GM19463 (cell line): ENCODE data around the gene NGF.
"Not testable (repeated sequence)": the region's sequence is repeated elsewhere in the genome, so short reads cannot be mapped to it uniquely, and the experiment has no call there.

ENCODE experiments used
- ATAC-seq: cut with Tn5 transposase; IDR thresholded peaks from one replicate; pipeline ENCODE4 v1.9.1; 2021; ENCODE audit warnings: mild to moderate bottlenecking, moderate library complexity; ENCODE audit not compliant: unreplicated experiment

Gene NGF

DNA sequence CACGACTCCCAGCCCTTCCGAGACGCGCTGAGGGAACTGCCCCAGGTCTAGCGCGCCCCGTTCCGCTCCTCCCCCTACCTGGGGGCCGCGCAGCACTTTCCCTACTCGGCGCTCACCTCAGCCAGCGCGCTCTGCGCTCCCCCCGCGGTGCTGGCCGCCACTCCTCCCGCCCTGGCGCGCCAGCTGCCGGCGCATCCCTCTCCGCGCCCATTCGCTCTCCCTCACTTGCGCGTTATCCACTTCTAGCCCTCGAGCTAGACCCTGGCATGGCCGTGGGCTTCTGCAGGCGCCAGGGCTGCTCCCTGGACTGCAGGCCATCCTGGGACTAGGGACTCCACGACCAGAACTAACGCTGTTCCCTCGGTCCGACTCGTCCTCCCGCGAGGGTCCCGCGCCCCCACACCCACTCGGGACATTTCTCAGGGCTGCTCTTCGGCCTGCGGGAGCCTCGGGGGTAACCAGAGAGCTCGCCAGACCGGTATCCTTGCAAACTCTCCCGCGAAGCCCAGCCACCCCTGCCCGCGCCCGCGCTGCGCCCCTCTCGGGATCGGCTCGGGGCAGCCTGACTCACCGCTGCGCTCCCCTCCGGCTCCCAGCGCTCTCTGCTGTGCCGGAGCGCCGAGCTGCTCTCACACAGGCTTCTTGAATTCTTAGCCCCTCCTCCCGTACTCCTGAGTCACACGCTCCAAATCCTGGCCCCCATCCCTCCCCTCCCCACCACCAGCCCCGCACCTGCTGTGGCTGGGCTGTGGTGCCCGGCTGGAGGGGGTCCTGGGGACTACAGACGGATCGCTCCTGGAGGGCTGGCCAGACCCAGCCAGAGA, at the start of gene NGF:
Gene NGF, minus strand, starts transcription at position 617 of the 824 bp plus-strand sequence. CDS start 51,454 bp downstream, outside the sequence.
- ATAC-seq = no peak

DNA sequence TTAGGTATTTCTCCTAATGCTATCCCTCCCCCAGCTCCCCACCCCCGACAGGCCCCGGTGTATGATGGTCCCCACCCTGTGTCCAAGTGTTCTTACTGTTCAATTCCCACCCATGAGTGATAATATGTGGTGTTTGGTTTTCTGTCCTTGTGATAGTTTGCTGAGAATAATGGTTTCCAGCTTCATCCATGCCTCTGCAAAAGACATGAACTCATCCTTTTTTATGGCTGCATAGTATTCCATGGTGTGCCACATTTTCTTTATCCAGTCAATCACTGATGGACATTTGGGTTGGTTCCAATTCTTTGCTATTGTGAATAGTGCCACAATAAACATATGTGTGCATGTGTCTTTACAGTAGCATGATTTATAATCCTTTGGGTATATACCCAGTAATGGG, 45.4 kb upstream of the NGF start:
- ATAC-seq = not testable (repeated sequence)

DNA sequence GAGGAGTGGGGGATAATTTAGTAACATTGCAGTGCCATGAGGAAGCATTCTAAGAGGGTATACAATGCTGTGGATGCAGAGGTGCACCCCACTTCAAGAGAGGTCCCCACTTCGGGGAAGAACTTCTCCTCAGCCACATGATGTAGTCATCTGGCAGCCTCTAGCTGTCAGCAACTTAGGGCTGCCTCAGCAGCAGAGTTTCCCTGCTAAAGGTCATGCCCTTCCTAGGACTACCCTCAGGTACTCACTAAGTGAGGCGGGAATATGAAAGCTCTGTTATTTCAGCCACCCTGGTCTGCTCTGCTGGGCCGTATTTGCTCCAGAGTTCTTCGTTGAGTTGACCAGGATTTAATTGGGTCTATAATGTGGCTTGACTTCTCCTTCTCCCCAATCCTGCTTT, 41.9 kb upstream of the NGF start:
- no peak for ATAC-seq

DNA sequence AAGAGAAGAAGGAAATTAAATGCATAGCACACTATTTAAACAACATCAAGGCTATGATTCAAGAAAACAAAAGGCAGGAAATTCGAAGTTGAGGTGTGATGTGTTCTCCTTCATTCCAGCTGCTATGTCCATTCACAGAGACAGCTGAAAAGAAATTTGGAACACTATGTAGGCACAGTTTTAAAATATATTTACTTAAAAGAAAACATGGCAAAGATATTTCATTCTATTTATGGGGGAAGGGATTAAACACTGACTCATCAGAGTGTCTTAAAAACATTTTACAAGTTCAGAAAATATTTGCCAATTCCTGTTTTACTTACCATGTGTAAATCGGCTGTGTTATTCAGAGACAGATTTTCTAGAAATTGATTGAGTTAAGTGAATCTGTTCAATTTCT, 39.4 kb upstream of the NGF start:
- no peak for ATAC-seq

GRCh38 chr1:115374598-115374997, 36.5 kb upstream of the NGF start:
- no peak for ATAC-seq

GRCh38 chr1:115373305-115373704, 35.3 kb upstream of the NGF start:
- no peak for ATAC-seq

- no peak for ATAC-seq
These were observed 27.7 kb upstream of the NGF start for GRCh38 chr1:115365738-115366137.

DNA sequence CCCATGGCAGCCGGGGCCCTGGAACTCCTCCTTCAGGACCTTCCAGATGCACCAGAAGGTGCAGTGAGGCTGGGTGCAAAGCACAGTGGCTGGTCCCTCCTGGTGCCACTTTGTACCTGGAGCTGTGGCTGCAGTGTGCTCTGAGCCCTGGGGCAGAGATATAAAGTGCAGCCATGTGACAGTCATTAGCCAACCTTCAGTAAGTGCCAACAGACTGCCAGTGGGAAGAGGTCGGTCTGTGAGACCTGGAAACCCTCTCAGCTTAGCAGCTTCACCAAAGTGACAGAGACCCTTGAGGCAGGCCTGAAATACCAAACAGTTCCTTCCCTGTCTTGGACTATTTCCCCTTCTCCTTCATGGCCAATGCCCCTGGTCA, 26.7 kb upstream of the NGF start:
- ATAC-seq = no peak

- no peak for ATAC-seq
These were observed 26.2 kb upstream of the NGF start for GRCh38 chr1:115364046-115364779.

DNA sequence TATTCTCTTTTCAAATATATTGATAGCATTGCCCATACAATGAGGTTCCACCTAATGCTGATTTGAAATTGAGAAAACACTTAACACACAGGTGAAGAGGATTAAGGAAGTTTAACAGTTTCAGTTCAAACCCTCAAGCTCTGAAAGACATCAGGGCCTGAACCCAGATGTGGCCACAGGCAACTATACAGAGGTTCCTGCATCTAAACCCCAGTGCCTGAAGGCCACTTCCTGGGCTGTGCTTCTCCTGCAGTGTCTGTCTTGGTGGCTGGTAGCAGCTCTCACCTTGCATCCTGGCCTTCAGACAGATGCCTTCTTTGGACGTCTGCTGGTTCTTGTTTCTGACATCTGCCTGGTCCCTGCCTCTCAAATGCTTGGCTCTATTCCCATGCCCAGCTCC, 25.1 kb upstream of the NGF start:
- ATAC-seq = no peak

- ATAC-seq = not testable (repeated sequence)
These were observed 22.6 kb upstream of the NGF start for GRCh38 chr1:115360505-115361129.

GRCh38 chr1:115359787-115360452, 21.9 kb upstream of the NGF start:
- not testable (repeated sequence) for ATAC-seq

DNA sequence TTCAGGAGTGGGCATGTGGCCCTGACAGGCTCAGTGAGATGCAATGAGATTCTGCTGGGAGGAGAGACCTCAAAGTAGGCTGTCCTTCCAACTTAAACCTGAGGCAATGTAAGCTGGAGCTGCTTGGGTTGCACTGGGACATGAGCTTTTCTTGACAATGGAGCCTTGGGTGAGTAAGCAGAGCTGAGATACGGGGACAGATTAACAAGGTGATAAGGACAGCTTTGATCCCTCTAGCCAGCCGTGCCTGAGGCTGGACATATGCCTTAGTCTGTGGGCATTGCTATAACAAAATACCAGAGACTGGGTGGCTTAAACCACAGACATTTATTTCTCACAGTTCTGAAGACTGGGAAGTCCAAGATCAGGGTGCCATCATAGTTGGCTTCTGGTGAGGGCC, 18.3 kb upstream of the NGF start:
- no peak for ATAC-seq

- ATAC-seq = no peak
These were observed 17.0 kb upstream of the NGF start for GRCh38 chr1:115355069-115355468.

GRCh38 chr1:115351143-115351542, 13.1 kb upstream of the NGF start:
- ATAC-seq = no peak

DNA sequence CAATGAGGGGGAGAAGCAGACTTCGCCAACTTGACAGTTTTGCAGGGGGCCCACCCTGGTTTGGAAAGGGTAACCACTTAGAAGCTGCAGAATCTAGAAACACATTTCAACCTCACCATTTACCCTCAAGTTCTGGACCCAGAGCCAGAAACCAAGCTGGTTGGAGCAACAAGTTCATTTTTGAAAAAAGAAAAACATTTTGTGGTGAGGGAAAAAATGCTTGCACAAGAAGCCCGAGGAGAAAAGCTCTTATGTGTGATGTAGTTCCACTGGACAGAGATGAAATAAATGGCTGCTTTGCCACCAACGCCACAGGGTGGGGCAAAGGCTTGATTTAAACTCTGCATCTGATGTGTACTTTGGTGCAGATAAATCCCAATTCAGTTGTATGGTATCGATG, 10.6 kb upstream of the NGF start:
- no peak for ATAC-seq

GRCh38 chr1:115347282-115347681, 9.2 kb upstream of the NGF start:
- no peak for ATAC-seq

DNA sequence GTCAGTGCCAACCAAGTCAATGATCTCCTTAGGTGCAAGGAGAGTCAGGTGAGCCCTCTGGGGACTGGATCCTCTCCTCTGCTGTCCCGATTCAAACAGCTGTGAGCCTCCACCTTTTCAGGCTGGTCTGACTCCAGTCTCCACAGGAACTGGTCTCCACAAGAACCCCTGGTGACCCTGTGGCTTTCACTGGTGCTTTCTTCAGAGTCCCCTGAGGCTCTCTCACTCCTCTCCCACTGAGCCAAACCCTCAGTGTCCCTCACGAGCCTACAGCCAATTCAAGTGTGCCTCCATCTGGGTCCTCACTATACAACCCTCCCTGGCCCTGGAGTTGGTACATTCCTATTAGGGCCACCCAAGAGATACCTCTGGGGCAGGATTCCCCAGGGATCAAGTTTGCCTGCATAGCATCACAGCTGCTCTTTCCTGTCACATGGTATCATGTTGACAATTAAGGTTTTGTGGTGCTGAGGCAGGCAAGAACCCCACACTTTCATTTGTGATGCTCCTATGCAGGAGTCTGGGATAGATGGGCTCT, 5.2 kb upstream of the NGF start:
- ATAC-seq = no peak

DNA sequence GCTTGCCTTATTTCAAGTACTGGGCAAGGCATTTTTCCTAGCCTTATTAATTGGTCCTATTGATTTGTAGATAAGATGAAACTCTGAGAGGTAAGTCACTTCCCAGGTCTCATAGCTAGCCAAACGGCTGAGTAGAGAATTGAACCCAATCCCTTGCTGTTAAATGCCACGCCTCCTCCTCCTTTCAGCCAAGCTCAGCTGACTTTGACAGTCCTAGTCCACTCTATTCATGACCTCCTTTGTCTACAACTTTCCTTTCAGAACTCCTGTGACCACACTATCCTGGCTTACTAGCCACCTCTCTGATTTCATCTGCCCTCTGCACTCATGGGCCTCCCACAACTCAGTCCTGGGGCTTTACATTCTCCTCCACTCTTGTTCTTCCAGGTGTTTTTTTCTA, 3.9 kb upstream of the NGF start:
- no peak for ATAC-seq

- no peak for ATAC-seq
These were observed 2.8 kb upstream of the NGF start for GRCh38 chr1:115340879-115341278.

DNA sequence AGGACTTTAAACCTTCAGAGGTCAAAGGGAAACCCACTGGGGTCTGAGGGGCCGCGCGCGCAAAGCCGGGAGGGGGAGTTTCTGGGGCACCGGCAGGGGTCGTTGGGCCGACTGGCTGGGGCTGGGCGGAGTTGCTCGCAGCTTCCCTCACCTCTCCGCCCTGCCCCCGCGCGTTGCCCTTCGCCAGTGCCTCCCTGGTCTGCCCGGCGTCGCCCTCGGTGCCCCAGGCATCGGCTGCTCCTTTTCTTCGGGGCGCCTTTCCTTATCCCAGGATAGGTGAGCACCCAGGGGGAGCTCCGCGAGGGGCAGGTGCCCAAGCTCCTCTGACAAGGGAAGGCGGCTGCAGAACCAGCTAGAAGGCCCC, 390 bp upstream of the NGF start:
- ATAC-seq = no peak
